HL-60 (cell line): Measurements from ENCODE around the gene FIBP.

Source experiments
- CTCF ChIP-seq: IDR thresholded peaks from one replicate; pipeline ENCODE4 v1.5.1; 2011; ENCODE audit warnings: low read length, control low read depth, inconsistent platforms; ENCODE audit not compliant: insufficient read depth
- GABPA ChIP-seq: IDR thresholded peaks from 2 replicates; pipeline ENCODE4 v1.6.1; 2012; ENCODE audit warnings: low read depth
- POLR2AphosphoS5 ChIP-seq: IDR thresholded peaks from 2 replicates; pipeline ENCODE4 v1.6.1; 2012; ENCODE audit warnings: low read depth
- SPI1 ChIP-seq: IDR thresholded peaks from 2 replicates; pipeline ENCODE4 v1.6.1; 2012; ENCODE audit warnings: low read depth, mild to moderate bottlenecking, borderline replicate concordance

- TF ChIP-seq CTCF: no peak
- no peak for TF ChIP-seq POLR2AphosphoS5
- TF ChIP-seq GABPA: no peak
- TF ChIP-seq SPI1: no peak
Measured at GRCh38 chr11:65843811-65844210, 44.5 kb downstream of the FIBP start.
